ENCODE data around the gene OR4D11. TPM values are rescaled to one million over a fixed set of nuclear protein-coding genes. Genes with fewer than 3 reads are reported as not detected.
"Not testable (repeated sequence)": the region's sequence is repeated elsewhere in the genome, so short reads cannot be mapped to it uniquely, and the experiment has no call there.

The OR4D11 gene
- total RNA-seq, 1 experiment from 2014 or later = not detected

DNA sequence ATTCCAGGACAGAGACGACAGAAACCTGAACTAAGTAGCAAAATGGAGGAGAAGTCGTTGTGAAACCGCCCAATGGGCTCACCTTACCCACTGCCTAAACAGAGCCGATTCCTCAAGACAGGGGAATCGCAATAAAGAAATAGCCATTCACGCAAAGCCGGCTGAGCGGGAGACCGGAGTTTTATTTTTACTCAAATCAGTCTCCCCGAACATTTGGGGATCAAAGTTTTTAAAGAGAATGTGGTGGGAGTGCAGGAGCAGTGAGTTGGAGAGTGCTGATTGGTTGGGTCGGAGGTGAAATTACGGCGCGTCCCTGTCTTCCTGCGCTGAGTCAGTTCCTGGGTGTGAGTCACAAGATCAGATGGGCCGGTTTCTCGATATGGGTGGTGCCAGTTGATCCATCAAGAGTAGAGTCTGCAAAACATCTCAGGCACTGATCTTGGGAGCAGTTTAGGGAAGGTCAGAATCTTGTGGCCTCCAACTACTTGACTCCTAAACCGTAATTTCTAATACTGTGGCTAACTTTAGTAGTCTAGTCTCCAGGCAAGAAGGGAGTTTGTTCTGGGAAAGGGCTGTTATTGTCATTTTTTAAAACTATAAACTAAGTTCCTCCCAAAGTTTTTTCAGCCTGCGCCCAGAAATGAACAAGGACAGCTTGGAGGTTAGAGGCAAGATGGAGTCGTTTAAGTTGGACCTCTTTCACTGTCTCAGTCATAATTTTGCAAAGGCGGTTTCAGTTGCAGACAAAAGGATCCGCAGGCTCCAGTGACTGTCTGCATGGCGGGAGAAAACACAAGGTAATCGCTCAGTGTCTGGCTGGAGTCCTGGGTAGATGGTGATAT is 42.0 kb downstream of the OR4D11 start:
- peak overlapping the region; percentile 22 for H3K4me2 ChIP-seq
- BruUV-seq (replicated peaks) = TSS peak; percentile 89
- H3K9me3 ChIP-seq (ENCODE audit: insufficient read depth, low read depth) = no peaks in the 10 kb centered on the region
- no peak overlapping the region for H3K4me3 ChIP-seq
- POLR2A ChIA-PET (ENCODE audit: unreplicated experiment) = no interaction called here
- no peaks in the 10 kb centered on the region for H4K20me1 ChIP-seq (ENCODE audit: insufficient read depth)
- H3K27ac ChIP-seq = peak overlapping the region; percentile 40; the same call in 1 of the 2 replicates
- H3K36me3 ChIP-seq (ENCODE audit: low read depth) = no peaks in the 10 kb centered on the region
- no peak for TF ChIP-seq EZH2 (IDR thresholded peaks at IDR 0.05; ENCODE audit: low read depth)
- TF ChIP-seq, protein P1, sequence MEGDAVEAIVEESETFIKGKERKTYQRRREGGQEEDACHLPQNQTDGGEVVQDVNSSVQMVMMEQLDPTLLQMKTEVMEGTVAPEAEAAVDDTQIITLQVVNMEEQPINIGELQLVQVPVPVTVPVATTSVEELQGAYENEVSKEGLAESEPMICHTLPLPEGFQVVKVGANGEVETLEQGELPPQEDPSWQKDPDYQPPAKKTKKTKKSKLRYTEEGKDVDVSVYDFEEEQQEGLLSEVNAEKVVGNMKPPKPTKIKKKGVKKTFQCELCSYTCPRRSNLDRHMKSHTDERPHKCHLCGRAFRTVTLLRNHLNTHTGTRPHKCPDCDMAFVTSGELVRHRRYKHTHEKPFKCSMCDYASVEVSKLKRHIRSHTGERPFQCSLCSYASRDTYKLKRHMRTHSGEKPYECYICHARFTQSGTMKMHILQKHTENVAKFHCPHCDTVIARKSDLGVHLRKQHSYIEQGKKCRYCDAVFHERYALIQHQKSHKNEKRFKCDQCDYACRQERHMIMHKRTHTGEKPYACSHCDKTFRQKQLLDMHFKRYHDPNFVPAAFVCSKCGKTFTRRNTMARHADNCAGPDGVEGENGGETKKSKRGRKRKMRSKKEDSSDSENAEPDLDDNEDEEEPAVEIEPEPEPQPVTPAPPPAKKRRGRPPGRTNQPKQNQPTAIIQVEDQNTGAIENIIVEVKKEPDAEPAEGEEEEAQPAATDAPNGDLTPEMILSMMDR (conservative IDR thresholded peaks at IDR 0.05) = no peak
- H3K79me2 ChIP-seq (ENCODE audit: low read depth) = no peaks in the 10 kb centered on the region
- peak; percentile 13 to 51 for DNase-seq
- intact Hi-C loops (cut with micrococcal nuclease; ENCODE audit: unreplicated experiment) = no loop called here
- H2AFZ ChIP-seq = peak overlapping the region; percentile 71
- H3F3A ChIP-seq (ENCODE audit: insufficient read depth, low read depth) = peaks cover 25% of the 10 kb centered on the region
- H3K27me3 ChIP-seq (ENCODE audit: insufficient read depth, low read depth) = no peaks in the 10 kb centered on the region
- CTCF ChIA-PET = no interaction called here
- no peaks in the 10 kb centered on the region for H3K9me2 ChIP-seq (ENCODE audit: insufficient read depth)
- H3K4me1 ChIP-seq (replicated peaks; ENCODE audit: insufficient read depth) = peaks cover 29% of the 10 kb centered on the region

DNA sequence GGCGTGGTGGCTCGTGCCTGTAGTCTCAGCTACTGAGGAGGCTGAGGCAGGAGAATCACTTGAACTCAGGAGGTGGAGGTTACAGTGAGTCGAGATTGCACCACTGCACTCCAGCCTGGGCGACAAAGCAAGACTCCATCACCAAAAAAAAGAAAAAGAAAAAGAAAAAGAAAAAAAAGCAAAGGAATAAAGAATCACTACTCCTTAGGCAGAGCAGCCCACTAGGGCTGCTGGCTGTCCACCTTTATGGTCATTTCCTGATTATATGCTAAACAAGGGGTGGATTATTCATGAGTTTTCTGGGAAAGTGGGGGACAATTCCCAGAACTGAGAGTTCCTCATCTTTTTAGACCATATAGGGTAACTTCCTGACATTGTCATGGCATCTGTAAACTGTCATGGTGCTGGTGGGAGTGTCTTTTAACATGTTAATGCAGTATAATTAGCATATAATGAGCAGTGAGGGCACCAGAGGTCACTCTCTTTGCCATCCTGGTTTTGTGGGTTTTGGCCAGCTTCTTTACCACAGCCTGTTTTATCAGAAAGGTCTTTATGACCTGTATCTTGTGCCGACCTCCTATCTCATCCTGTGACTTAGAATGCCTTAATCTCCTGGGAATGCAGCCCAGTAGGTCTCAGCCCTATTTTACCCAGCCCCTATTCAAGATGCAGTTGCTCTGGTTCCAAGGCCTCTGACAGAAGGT is 44.4 kb downstream of the OR4D11 start:
- H3K36me3 ChIP-seq (ENCODE audit: low read depth); H3K79me2 ChIP-seq (ENCODE audit: low read depth); H3K9me2 ChIP-seq (ENCODE audit: insufficient read depth); POLR2A ChIA-PET (ENCODE audit: unreplicated experiment); H2AFZ ChIP-seq; H3K27me3 ChIP-seq (ENCODE audit: insufficient read depth, low read depth); H3K27ac ChIP-seq; BruUV-seq (replicated peaks); H3K4me3 ChIP-seq; H3K9me3 ChIP-seq (ENCODE audit: insufficient read depth, low read depth); H4K20me1 ChIP-seq (ENCODE audit: insufficient read depth); intact Hi-C loops (cut with micrococcal nuclease; ENCODE audit: unreplicated experiment): not testable (repeated sequence)
- Histone ChIP-seq H3K4me1 (replicated peaks; ENCODE audit: insufficient read depth) (peaks cover 30% of the 10 kb centered on the region), H3K4me2 (peak overlapping the region; percentile 73; the same call in 1 of the 2 replicates), H3F3A (ENCODE audit: insufficient read depth, low read depth) (peaks cover 43% of the 10 kb centered on the region)
- peak in 1 of 2 experiments; percentile 12 for DNase-seq
- CTCF ChIA-PET = interaction anchor here (0.6 kb wide), 1 partner anchor 30 kb away, joined by 3 read pairs; no protein-coding TSS in a partner anchor

DNA sequence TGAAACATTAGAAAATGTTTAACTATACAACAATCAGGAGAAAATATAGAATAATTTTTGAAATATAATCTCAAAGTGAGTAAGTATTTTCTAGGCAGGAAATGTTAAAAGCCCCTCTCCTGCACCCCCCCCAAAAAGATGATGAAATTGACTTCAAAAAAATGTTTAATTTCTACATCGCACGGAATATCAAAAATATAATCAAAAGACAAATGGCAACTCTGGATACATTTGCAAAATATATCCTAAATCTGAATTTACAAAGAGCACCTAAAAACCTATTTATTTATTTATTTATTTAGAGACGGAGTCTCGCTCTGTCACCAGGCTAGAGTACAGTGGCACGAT is 44.9 kb downstream of the OR4D11 start:
- ChIA-PET POLR2A (ENCODE audit: unreplicated experiment) (no interaction called here), CTCF (interaction anchor here (0.8 kb wide), 1 partner anchor 11 kb away, joined by 4 read pairs; no protein-coding TSS in a partner anchor)
- TF ChIP-seq, protein P1 (conservative IDR thresholded peaks at IDR 0.05) = no peak
- no peak for TF ChIP-seq EZH2 (IDR thresholded peaks at IDR 0.05; ENCODE audit: low read depth)
- H3K9me3 ChIP-seq (ENCODE audit: insufficient read depth, low read depth) = no peaks in the 10 kb centered on the region
- H3K36me3 ChIP-seq (ENCODE audit: low read depth) = no peaks in the 10 kb centered on the region
- no peaks in the 10 kb centered on the region for H4K20me1 ChIP-seq (ENCODE audit: insufficient read depth)
- H3F3A ChIP-seq (ENCODE audit: insufficient read depth, low read depth) = peaks cover 43% of the 10 kb centered on the region
- H3K4me1 ChIP-seq (replicated peaks; ENCODE audit: insufficient read depth) = peaks cover 33% of the 10 kb centered on the region
- no peak overlapping the region for H3K27ac ChIP-seq
- BruUV-seq (replicated peaks) = no TSS peak
- no peak for DNase-seq
- intact Hi-C loops (cut with micrococcal nuclease; ENCODE audit: unreplicated experiment) = no loop called here
- H3K4me2 ChIP-seq = peak overlapping the region; percentile 73; the same call in 1 of the 2 replicates
- H2AFZ ChIP-seq = no peak overlapping the region
- H3K9me2 ChIP-seq (ENCODE audit: insufficient read depth) = no peaks in the 10 kb centered on the region
- H3K4me3 ChIP-seq = no peak overlapping the region
- H3K79me2 ChIP-seq (ENCODE audit: low read depth) = no peaks in the 10 kb centered on the region
- no peaks in the 10 kb centered on the region for H3K27me3 ChIP-seq (ENCODE audit: insufficient read depth, low read depth)

Measured in PC-9 (cell line).